SH-SY5Y (cell line): ENCODE data around the gene NAGA.

ENCODE experiments used
- GATA2 ChIP-seq: IDR thresholded peaks from 2 replicates; pipeline ENCODE4 v1.6.1; 2011; ENCODE audit warnings: mild to moderate bottlenecking, low read depth, low read length
- GATA3 ChIP-seq: IDR thresholded peaks from 2 replicates; pipeline ENCODE4 v1.6.1; 2011; ENCODE audit warnings: low read depth, mild to moderate bottlenecking, low read length, moderate library complexity

- TF ChIP-seq GATA2 (no peak), GATA3 (no peak)
Observed at GRCh38 chr22:42091455-42091782, 20.8 kb upstream of the NAGA start.
